T-helper 1 cell treated with Interleukin-12 subunit alpha and Interleukin-12 subunit beta and Interleukin-4 antibody, amounts not matched to agents 30 ng/mL and 1 ng/mL, for 36 hours (primary cell): ENCODE measurements around the gene KLHDC7B. TPM values are rescaled to one million over a fixed set of nuclear protein-coding genes. Genes with fewer than 3 reads are reported as not detected.

Experiments used
- intact Hi-C: fragments of 100-400 bp; cut with micrococcal nuclease; formaldehyde crosslinking; loops from one replicate; pipeline ENCODE4 v1.15.1; 2024
- total RNA-seq: library from RNA; stranded (reverse); gene quantifications from 2 replicates; pipeline ENCODE4 v1.2.3, GENCODE V29; 2022

Gene KLHDC7B
- total RNA-seq, 1 donor from 2014 or later: 12.6 TPM

GRCh38 chr22:50546326-50547262, 895 bp downstream of the KLHDC7B start:
- intact Hi-C loops: no loop called here

DNA sequence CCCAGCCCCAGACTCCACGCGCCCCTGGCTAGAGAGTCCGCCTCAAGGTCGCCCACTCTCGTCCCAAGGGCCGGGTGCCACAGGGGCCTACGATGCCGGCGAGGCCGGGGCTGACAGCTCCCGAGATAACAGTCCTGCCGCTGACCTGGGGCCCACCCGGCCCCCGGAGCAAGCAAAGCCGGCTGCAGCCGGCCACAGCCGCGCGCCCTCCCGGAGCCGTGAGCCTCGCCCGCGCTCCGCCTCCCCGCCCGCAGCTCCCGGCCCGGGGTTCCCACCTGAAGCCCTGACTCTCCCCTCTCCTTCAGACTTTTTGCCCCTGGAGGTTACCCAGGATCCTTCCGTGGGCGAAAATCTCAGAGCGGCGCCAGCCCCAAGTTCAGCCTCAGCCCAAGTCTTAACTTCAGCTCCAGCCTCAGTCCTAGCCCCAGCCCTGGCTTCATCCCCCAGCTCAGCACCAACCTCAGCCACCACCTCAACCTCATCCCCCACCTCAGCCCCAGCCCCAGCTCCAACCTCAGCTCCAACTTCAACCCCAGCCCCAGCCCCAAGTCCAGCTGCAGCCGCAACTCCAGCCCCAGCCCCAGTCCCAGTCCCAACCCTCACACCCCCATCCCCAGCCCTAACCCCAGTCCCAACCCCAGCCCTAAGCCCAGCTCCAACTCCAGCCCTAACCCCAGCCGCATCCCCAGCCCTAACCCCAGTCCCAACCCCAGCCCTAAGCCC, 1.7 kb downstream of the KLHDC7B start:
- intact Hi-C loops: no loop called here

GRCh38 chr22:50548040-50548920, 2.6 kb downstream of the KLHDC7B start:
- intact Hi-C loops: no loop called here

- intact Hi-C loops: no loop called here
These were observed 3.5 kb downstream of the KLHDC7B start for GRCh38 chr22:50548921-50549790.

- intact Hi-C loops: no loop called here
These were observed 4.7 kb downstream of the KLHDC7B start for GRCh38 chr22:50550395-50550794.

- intact Hi-C loops: no loop called here
These were observed 5.6 kb downstream of the KLHDC7B start for GRCh38 chr22:50551160-50551752.

DNA sequence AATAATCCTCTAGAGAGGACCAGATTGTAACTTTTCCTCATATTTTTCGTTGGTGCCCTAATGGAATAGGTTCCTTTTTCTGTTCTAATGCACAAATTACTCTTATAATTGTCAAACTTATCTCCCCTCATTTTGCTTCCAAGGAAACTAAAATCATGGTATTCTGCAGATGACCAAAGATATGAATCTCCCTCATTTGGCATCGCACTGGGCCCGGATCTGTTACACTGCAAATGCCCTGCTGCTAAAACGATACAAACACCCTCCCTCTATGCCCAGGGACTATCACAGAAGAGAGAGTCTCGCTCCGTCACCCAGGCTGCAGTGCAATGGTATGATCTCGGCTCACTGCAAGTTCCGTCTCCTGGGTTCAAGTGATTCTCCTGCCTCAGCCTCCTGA, 7.6 kb downstream of the KLHDC7B start:
- intact Hi-C loops: no loop called here

DNA sequence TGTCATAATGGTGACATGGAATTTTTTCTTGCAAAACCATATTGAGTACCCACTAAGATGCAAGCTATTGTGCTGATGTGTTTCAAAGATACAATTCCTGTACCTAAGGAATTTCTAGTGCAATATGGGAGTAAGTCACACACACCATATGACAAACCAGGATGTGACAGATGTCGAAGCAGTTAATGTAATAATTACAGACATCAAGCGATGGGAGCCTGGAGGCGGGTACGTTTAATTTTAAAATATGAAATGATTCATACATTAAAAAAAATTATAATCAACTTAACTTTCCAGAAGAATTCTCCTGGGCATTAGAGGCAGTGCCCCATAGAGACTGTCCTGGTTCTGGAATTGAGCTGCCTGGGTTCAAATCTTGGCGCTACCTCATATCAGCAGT, 11.0 kb downstream of the KLHDC7B start:
- intact Hi-C loops: no loop called here

DNA sequence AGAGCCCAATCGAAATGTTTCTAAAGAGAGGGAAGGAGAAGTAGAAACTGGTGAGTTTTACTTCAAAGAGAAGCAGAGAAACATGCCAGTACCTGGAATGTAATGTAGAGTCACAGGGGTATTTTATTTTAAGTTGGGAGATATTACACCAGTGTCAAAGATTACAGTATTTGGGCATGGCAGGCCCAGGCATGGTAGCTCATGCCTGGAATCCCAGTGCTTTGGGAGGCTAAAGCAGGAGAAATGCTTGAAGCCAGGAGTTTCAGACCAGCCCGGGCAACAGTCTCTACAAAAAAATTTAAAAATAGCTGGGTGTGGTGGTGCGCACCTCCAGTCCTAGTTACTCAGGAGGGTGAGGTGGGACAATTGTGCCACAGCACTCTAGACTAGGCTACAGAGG, 14.3 kb downstream of the KLHDC7B start:
- intact Hi-C loops: no loop called here

GRCh38 chr22:50561401-50562358, 16.0 kb downstream of the KLHDC7B start:
- intact Hi-C loops: loop anchor here (1.0 to 2.0 kb wide), 7 partner anchors 17 to 316 kb away; partner anchors contain the start of genes ARSA, TUBGCP6 and TYMP

GRCh38 chr22:50562523-50563412, 17.1 kb downstream of the KLHDC7B start, which contains the start of gene SYCE3:
Gene SYCE3, minus strand, starts transcription at chr22:50562919. Its CDS starts 6,514 bp downstream, at chr22:50556405.
- intact Hi-C loops: loop anchor here (1.0 to 2.0 kb wide), 11 partner anchors 18 to 317 kb away; partner anchors contain the start of genes ARSA, CHKB, NCAPH2 and TUBGCP6

- intact Hi-C loops: loop anchor here (1.0 to 2.0 kb wide), 6 partner anchors 19 to 128 kb away; partner anchors contain the start of genes ARSA, CHKB and NCAPH2
These were observed 17.9 kb downstream of the KLHDC7B start for GRCh38 chr22:50563413-50564160.

DNA sequence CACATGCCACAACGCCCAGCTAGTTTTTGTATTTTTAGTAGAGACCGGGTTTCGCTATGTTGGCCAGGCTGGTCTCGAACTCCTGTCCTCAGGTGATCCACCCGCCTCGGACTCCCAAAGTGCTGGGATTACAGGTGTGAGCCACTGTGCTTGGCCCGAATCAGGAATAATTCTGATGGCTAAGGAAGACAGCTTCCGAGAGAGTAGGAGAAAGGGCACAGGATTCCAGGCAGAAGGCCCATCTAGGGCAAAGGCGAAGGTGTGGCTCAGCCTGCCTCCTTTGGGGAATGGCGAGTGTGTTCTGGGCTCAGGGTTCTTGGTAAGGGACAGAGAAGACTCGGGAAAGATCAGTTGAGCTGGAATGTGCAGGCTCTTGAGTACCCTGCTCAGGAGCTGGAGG, 18.6 kb downstream of the KLHDC7B start:
- intact Hi-C loops: no loop called here

- intact Hi-C loops: no loop called here
These were observed 22.1 kb downstream of the KLHDC7B start for GRCh38 chr22:50567721-50568252.

GRCh38 chr22:50568626-50569025, 22.9 kb downstream of the KLHDC7B start:
- intact Hi-C loops: no loop called here

- intact Hi-C loops: no loop called here
These were observed 23.4 kb downstream of the KLHDC7B start for GRCh38 chr22:50569041-50569459.
